GM18498 (cell line): ENCODE data around the gene PCDH9.
"Not testable (repeated sequence)": the region's sequence is repeated elsewhere in the genome, so short reads cannot be mapped to it uniquely, and the experiment has no call there.

Experiments
- ATAC-seq: cut with Tn5 transposase; IDR thresholded peaks from one replicate; pipeline ENCODE4 v1.9.1; 2021; ENCODE audit warnings: mild to moderate bottlenecking, moderate library complexity; ENCODE audit not compliant: unreplicated experiment

PCDH9 gene

DNA sequence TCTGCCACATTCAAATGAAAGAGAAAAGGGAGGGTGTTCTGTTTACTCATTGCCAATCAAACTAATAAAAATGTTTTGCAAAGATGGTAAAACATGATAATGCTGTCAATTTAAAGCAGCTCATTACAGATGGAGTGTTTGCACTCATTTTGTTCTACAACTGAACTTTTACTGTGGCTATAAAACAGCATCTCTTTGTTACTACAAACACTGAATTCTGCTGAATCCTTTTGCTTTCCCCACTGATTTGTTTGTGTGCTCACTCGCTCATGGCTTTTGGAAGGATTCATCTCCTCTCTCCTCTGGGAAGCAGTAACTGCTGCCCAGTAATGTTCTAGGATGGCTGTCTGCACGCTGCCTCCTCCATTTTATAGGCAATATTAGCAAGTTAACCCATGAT is 434.5 kb downstream of the PCDH9 start:
- ATAC-seq: no peak

DNA sequence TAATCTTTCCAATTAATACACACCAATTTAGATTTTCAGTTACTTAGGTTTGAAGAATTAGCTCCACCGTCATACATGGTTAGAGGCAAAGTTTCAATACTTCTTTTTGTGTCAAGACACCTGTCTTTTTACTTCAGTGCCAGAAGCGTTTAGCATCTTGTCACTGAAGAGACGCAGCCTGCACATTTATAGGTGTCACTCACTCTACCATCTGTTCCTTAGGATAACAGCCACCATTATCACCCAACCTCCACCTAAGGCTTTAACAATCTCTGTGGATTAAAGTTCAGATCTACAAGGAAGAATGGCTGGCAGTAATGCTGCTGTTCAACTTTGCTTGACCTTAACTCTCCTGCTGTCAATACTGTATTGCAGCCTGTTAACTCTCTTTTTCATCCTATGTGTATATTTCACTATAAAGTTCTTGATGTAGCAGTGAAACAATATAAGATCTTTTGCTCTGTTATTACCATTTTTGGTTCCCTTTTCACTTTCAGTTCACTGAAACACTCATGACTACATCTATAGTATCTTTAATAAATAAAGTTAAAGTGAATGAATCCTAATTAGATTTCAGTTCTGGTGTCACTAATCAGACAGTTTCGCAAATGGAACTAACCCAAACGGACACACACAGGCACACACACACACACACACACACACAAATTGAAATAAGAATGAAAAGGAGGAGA is 435.6 kb downstream of the PCDH9 start:
- peak; percentile 68 for ATAC-seq

DNA sequence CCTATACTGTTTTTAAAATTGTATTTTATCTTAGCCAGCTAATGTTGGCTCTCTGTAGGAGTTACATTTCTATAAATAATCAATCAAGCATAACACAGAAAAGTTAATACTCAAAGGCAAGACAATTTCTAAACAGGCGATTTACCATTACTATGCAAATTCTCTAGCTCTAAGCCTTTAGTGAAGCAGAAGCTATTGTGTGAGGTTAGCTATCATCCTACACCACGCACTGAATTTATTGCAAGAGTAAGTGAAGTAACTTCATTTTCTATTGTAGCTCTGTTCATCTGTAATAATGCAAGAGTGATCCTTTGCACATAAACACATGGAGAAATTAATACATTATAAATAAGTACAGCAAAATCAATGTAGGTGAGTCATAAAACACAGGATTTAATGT is 439.3 kb downstream of the PCDH9 start:
- ATAC-seq: no peak

DNA sequence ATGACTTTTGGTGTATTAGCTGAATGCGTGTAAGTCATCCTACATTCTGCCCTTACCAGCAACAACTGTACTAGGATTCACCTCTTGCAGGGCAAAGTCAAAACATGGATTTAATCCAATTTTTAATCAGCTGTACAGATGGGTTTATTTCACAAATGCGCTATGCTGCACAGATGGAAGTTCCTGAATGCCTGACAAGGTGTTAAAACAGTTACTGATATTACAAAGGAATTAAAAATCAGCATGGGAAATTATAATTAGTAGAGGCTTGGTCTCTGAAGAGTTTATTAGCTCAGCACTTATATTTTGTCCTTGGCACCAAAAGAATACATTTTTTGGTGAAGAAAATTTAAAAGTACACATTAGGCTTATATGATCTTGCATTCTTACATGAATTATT is 448.9 kb downstream of the PCDH9 start:
- no peak for ATAC-seq

DNA sequence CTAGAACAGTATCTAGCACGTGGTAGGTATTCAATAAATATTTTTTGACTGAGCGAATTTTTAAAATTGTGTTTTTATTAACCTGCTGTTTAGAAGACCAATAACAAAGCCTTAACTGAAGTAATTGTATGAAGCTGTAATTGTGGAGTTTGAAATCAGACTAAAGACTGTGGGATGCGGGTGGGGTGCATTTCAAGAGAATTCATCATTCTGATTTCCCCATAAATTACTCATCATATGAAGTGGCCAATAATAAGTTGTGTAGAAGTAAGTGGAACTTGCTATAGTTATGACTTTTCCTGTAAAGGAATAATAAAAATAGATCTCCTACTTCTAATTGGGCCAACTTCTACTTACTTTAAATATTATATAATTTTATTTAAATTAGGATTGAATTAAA is 449.3 kb downstream of the PCDH9 start:
- ATAC-seq: no peak

DNA sequence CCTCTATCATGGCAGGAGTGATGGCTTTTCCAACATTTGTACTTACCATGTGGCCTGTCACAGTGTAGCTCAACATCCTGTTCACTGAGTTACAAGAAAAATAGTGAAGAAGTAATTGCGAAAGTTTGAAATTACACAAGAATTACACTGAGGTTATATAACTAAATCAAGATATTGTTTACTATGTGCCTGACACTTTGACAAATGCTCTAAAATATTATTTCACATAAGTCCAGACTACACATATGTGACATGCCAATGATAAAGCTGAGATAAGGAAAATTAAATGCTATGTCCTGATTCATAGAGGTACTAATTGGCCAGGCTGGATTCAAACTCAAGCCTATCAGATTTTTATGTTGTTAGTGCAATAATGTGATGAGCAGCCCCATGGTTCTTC is 451.7 kb downstream of the PCDH9 start:
- ATAC-seq: no peak

DNA sequence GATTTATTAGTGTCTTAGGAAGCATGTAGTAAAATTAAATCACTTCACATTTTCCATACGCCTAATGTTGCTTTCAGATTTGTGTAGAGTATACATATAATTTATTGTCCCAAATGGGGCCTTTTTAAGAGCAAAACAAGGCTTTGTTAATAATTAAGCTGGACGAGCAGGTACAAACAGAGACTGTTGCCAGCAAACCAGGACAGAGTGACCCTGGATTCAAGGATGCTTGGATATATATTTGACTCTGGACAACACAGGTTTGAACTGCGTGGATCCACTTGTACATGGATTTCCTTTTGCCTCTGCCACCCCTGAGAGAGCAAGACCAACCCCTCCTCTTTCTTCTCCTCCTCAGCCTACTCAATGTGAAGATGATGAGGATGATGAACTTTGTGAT is 454.9 kb downstream of the PCDH9 start:
- ATAC-seq: no peak

DNA sequence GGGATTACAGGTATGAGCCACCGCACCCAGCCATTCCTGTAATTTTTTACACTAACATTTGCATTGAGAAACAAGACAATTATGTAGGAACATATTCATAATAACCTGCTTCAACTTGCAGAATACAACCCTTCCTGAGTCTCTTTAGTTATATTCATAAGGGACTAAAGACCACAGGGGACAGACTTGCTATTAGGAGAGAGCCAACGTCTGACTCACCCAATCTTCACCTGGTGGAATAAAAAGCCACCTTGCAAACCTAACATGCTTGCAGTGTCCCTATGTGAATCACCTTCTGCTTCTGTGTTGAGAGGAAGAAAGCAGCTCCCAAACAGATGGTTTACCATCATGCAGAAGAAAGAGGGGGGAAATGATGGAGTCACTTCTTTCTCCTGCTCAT is 456.1 kb downstream of the PCDH9 start:
- ATAC-seq: no peak

DNA sequence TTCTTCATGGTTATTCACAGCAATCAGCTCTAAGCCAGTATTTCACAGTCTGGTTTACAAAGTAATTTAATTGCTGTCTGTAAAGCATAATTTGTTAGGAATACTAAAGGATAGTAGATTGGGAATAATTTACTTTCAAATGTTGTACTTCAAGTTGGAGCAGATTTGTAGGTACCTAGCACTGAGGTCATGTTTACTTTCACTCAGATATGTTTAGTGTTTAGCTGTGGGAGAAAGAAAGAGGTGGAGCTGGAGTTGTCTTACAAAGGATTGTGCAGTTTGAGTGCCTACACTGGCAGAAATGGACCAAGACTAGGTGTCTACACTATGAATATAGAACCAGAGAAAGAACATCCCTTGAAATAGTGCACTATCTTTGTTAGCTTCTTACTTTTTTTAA is 464.6 kb downstream of the PCDH9 start:
- no peak for ATAC-seq

DNA sequence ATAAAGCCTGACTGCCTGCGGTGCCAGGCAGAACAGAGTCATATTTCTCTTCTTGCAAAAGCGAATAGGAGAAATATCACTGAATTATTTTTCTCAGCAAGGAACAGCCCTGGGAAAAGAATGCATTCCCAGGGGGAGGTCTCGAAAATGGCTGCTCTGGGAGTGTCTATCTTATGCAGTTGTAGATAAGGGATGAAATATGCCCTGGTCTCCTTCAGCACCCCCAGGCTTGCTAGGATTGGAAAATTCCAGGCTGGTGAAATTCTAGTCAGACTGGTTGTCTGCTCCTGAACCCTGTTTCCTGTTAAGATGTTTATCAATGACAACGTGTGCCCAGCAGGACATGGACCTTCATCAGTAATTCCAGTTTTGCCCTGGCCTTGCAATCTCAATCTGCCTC is 469.5 kb downstream of the PCDH9 start:
- ATAC-seq: not testable (repeated sequence)

DNA sequence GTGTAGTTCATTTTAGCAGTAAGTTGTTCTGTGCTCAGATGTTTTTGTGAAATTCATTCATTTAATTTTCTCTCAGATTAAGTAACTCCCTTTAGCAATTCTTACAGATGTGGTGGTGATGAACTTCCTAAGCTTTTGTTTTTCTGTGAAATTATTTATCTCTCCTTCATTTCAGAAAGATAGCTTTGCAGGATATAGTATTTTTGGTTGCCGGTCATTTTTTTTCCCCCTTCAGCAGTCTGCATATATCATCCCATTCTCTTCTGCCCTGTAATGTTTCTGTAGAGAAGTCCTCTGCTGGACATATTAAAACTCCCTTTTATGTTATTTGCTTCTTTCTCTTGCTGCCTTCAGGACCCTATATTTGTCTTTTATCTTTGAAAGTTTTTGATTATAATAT is 470.2 kb downstream of the PCDH9 start:
- ATAC-seq: no peak

DNA sequence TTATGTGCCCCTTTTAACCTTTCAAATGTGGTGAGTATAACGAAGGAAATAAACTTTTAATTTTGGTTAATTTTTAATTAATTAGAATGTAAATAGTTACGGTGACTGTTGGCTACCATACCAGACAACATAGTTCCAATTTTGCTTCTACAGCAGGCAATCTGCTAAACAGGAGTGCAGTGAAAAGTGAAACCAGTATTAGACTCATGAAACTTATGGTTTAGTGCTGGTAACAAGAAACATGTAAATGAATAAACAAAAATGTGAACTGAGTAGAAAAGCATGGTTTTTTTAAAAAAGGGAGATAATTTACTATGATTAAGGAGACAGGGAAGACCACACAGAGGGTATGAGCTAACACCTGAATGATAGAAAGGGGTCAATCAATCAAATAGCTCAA is 478.4 kb downstream of the PCDH9 start:
- peak; percentile 72 for ATAC-seq

DNA sequence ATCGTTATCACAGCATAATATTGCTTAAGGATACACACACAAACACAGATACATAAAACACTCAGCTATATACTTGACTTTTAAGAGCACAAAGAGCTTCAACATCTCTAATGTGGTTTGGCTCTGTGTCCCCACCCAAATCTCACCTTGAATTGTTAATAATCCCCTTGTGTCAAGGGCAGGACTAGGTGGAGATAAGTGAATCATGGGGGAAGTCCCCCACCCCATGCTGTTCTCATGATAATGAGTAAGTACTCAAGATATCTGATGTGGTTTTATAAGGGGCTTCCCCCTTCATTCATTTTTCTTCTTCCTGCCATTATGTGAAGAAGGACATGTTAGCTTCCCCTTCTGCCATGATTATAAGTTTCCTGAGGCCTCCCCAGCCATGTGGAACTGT is 481.4 kb downstream of the PCDH9 start:
- no peak for ATAC-seq

DNA sequence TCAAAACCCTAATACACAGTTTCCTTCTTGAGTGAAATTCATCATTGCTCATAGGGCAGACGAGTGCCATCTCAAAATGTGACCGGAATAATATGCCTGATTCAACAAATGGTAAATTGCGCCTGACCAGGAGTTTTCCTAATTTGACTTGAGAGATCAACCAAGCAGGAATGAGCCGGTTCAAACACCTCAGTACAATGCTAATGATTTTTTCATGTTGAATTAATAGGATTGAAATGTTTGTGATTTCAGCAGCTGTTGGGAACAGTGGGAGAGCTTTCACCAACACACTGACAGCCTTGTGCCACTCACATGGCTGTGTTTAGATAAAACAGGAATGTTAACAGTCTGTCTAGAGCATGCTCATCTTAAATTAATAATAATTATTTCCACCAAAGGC is 484.8 kb downstream of the PCDH9 start:
- ATAC-seq: no peak

DNA sequence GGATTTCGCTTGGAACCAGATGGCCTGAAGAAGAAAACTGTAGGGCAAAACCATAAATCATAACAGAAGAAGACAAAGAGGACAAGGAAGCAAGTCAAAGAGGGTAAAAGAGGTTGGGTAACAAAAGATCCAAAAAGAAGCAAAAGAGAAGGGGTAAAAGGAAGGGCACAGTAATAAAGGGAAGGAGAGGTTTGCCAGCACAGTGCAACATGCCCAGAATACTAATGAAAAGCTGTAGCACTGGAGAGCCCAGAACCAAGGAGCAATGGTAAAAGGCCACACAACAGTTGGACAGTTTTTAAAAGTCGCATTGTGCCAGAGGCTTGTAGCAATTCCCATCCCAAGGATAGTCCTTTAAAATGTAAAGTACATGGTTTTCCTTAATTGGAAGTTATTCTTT is 506.6 kb downstream of the PCDH9 start:
- no peak for ATAC-seq

DNA sequence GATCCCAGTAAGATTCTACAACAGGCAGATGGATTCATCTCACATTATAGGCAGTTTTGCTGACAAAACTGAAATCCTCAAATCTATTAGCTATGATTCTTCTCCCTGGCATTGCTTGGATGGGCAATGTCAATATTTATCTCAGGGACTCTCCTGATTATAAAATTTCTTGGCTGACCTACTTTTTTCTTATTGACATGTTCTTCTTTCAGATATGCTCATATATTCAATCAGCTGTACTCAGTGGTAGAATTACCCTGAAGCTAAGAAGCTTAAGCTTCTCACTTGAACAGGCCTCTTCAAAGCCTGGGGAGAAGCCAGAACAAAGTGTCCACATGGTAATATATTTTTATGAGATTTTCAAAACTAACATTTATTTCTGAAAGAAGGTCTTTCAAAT is 513.6 kb downstream of the PCDH9 start:
- ATAC-seq: no peak

DNA sequence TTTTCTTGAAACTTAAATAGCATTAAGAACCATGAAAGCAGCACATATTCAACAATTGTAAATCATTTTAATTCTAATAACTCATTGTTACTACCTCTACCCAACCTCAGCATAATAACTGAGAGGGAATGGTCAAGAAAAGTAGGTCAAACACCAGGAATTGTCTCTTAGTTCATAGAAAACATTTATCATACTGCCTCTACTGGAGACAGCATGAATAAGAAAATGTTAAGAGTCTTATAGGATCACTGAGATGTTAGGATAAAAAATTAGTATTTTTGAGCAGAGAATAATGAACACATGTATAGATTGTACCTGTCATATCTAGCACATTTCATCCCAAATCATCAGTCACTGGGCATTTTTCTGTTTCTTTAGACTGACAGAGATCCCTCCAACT is 515.3 kb downstream of the PCDH9 start:
- no peak for ATAC-seq

DNA sequence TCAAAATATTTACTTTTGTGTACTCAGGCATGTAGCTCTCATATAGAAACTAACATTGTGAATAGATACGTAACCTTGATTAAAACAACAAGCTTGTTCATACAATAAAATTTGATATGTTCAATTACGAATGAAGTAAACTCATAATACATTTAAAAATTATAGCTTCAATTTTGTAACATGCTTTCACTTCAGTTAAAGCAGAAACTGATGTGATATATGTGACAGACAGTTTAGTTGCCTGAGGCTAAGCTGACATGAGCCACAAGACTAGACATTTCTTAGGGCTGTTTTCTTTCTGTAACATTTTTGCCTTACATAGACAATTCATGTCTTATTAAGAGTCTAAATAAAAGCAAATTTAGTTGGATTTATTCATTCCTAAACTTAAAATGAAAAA is 526.0 kb downstream of the PCDH9 start:
- ATAC-seq: no peak

DNA sequence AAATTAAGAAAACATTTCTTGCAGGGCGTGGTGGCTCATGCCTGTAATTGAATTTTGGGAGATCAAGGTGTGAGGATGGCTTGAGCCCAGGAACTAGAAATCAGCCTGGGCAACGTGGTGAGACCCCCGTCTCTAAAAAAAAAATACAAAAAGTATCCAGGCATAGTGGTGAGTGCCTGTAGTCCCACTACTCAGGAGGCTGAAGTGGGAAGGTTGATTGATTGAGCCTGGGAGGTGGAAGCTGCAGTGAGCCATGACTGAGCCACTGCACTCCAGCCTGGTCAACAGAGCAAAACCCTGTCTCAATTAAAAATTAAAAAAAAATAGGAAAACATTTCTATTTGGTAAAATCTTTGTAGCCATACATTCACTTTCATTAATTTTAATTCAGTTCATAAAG is 526.5 kb downstream of the PCDH9 start:
- no peak for ATAC-seq

DNA sequence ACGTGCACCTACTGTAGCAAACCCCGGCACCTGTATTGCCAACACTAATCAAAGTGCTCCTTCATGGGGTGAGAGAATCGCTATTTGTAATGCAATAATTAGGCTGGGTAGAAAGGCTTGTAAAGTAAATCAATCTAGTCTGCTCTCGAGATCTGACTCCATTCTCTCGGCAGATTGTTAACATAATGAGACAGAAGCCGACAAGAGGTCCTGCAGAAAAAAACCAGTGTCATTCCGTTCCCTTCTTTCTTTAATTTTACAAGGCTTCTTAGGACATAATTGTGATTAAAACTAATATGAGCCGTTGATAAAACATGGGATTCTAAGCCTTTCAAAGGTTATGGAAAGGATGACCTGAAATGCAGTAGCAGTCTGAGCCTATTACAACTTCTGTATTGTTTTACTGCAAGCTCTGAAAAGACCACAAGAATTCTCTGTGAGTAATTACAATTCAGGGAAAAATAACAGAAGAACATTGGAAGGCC is 530.0 kb downstream of the PCDH9 start:
- ATAC-seq: no peak

DNA sequence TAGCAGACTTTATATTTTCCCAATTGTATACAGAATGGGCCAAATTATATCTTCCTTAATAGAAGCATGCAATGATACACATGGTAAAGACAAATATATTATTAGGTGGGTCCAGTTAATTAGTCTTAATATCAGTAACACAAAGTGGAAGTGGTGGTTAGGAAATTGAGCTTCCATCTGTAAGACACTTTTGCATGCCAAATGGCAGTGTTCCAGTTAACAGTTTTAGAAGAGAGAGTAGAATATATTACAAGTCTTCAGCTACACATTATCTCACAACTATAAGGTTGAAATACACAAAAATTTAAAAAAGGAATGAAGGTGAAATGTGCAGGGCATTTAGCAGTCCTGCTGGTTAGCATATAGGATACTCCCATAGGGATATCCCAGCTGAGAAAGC is 536.5 kb downstream of the PCDH9 start:
- ATAC-seq: no peak

DNA sequence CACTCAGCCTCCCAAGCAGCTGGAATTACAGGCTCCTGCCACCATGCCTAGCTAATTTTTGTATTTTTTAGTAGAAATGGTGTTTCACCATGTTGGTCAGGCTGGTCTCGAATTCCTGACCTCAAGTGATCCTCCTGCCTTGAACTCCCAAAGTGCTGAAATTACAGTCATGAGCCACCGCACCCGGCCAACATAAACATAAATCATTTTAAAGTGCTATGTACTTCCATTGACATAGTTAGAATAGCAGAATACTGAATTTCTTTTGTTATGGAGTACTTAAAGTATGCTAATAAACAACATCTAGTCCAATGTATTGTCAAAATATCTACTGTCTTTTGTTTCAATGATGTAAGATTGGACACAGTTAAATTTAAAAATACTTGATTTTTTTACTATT is 539.0 kb downstream of the PCDH9 start:
- ATAC-seq: no peak

DNA sequence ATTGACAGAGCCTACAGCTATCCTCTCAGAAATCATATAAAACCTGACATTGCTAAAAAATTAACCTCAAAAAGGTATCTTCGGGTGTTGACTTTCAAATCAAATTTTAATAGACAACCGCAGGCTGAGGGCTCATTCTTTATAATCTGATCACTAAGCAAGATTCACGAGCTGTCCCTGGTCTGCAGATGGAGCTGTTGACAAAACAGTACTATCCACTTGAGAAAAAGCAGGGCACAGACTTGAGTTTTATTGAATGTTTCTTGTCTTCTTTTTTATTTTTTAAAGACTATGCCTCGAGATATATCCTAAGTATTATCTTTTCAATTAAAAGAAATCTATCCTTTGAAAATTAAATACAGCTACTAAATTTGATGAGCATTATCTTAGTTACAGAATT is 540.5 kb downstream of the PCDH9 start:
- no peak for ATAC-seq
